ENCODE results near the gene CYP27B1.
A peak's percentile ranks its signal among the peaks of the same experiment; 100 is the strongest.

The CYP27B1 gene

GRCh38 chr12:57744194-57744776 lies 22.6 kb downstream of the CYP27B1 start:
- no peak for TF ChIP-seq CTCF (IDR thresholded peaks at IDR 0.05; ENCODE audit: control extremely low read depth, extremely low read depth, low read depth, missing control alignments)
- DNase-seq (ENCODE audit: extremely low spot score), result peak; percentile 73
- POLR2A ChIA-PET, result interaction anchor here (0.6 to 1.2 kb wide), 4 partner anchors 26 to 516 kb away, joined by 3 to 5 read pairs (median 4); partner anchors contain the start of genes EEF1AKMT3 and METTL1
- CTCF ChIA-PET, result interaction anchor here (1.1 to 3.2 kb wide), 6 partner anchors 9 to 160 kb away, joined by 3 to 14 read pairs (median 6); partner anchors contain the start of gene B4GALNT1

GRCh38 chr12:57743769-57744168 lies 23.1 kb downstream of the CYP27B1 start:
- CTCF ChIA-PET, result interaction anchor here (1.4 to 3.2 kb wide), 4 partner anchors 13 to 160 kb away, joined by 5 to 14 read pairs (median 8); partner anchors contain the start of gene B4GALNT1
- TF ChIP-seq CTCF (IDR thresholded peaks at IDR 0.05; ENCODE audit: control extremely low read depth, extremely low read depth, low read depth, missing control alignments), result no peak

GRCh38 chr12:57741844-57742738 lies 24.8 kb downstream of the CYP27B1 start:
- CTCF ChIA-PET, result interaction anchor here (1.1 to 2.9 kb wide), 12 partner anchors 8 to 283 kb away, joined by 3 to 19 read pairs (median 6); partner anchors contain the start of gene OS9
- peak; percentile 79 for DNase-seq (ENCODE audit: extremely low spot score)
- TF ChIP-seq CTCF (IDR thresholded peaks at IDR 0.05; ENCODE audit: control extremely low read depth, extremely low read depth, low read depth, missing control alignments), result peak; percentile 66
- POLR2A ChIA-PET, result no interaction called here

More at GRCh38 chr12:57743769-57744168, 23.1 kb downstream of the CYP27B1 start:
- no peak for DNase-seq (ENCODE audit: extremely low spot score)
- POLR2A ChIA-PET, result no interaction called here

GRCh38 chr12:57741413-57741789 lies 25.5 kb downstream of the CYP27B1 start:
- CTCF ChIA-PET, result interaction anchor here (1.1 to 2.9 kb wide), 12 partner anchors 9 to 283 kb away, joined by 3 to 19 read pairs (median 6); partner anchors contain the start of gene OS9
- no peak for TF ChIP-seq CTCF (IDR thresholded peaks at IDR 0.05; ENCODE audit: control extremely low read depth, extremely low read depth, low read depth, missing control alignments)
- POLR2A ChIA-PET, result no interaction called here
- DNase-seq (ENCODE audit: extremely low spot score), result no peak

- DNase-seq (ENCODE audit: extremely low spot score), result peak; percentile 72
- ChIA-PET CTCF (interaction anchor here (1.1 to 2.9 kb wide), 13 partner anchors 9 to 282 kb away, joined by 3 to 19 read pairs (median 6); partner anchors contain the start of genes OS9 and TSFM), POLR2A (no interaction called here)
- TF ChIP-seq CTCF (IDR thresholded peaks at IDR 0.05; ENCODE audit: control extremely low read depth, extremely low read depth, low read depth, missing control alignments), result no peak
Measured at GRCh38 chr12:57740656-57741412, 26.0 kb downstream of the CYP27B1 start.
